ENCODE data around the gene EMP1. TPM values are rescaled to one million over a fixed set of nuclear protein-coding genes. Genes with fewer than 3 reads are reported as not detected.

The EMP1 gene
- total and polyA plus RNA-seq, 2 of the 8 experiments (the other 6 are each of a cell fraction or from before 2014, with no cell fraction given), result 0.17 to 0.65 TPM

DNA sequence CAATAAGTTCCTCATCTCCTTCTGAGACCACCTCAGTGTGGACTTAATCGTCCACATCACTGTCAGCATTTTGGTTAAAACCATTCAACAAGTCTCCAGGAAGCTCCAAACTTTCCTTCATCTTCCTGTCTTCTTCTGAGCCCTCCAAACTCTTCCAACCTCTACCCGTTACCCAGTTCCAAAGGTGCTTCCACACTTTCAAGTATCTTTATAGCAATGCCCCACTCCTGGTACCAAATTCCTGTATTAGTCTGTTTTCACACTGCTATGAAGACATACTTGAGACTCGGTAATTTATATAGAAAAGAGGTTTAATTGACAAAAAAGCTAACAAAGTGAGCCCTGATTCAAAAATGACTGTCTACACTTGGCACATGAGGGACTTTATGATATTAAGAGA lies 22.8 kb downstream of the EMP1 start:
- WGBS, 2 experiments (ENCODE audit: extremely low coverage in 1 of 2, insufficient coverage in 1 of 2, insufficient read length in 1 of 2, insufficient replicate concordance in 2 of 2, low coverage in 1 of 2, low lambda C conversion rate in 2 of 2, missing lambda C conversion rate in 1 of 2), result 89% methylated on average over 3 of the region's 3 CpGs; no CpG with 5 or more reads in 1 of the 2 experiments
- peaks cover 10 to 11% of the 10 kb centered on the region in 2 experiments; a peak in 1 of 4 replicates for H3K9me3 ChIP-seq (ENCODE audit: insufficient read depth in 2 of 2, low read depth in 1 of 2, low read length in 1 of 2)
- H3K23me2 ChIP-seq (ENCODE audit: low read depth, low read length), result no peaks in the 10 kb centered on the region
- no peaks in the 10 kb centered on the region for H3K79me2 ChIP-seq (ENCODE audit: control insufficient read depth in 1 of 2, insufficient read depth in 2 of 2, low read length in 2 of 2)
- no peak overlapping the region for H4K5ac ChIP-seq (ENCODE audit: insufficient read length, low read depth, low read length)
- DNase-seq (ENCODE audit: low read depth in 1 of 2, low spot score in 2 of 2) (no peak), FAIRE-seq (no peak)
- no peak overlapping the region for H3K18ac ChIP-seq (ENCODE audit: extremely low read depth, low read length)
- no peak overlapping the region for H2BK12ac ChIP-seq (ENCODE audit: low read depth, low read length)
- no peak overlapping the region for H3K4me2 ChIP-seq (ENCODE audit: insufficient read depth in 1 of 2, low read depth in 2 of 2, low read length in 2 of 2)
- H2BK20ac ChIP-seq (ENCODE audit: low read length), result no peak overlapping the region
- no peak overlapping the region for H3K4ac ChIP-seq (replicated peaks; ENCODE audit: insufficient read length, low read depth, low read length)
- ChIA-PET CTCF (ENCODE audit: partially characterized antibody) (interaction anchor here (0.9 to 3.3 kb wide), 3 partner anchors 12 to 303 kb away, joined by 3 to 20 read pairs (median 5); no protein-coding TSS in a partner anchor), POLR2A (ENCODE audit: partially characterized antibody) (no interaction called here)
- H3K4me1 ChIP-seq (replicated peaks in 1 of 4; ENCODE audit: control insufficient read depth in 3 of 4, insufficient read depth in 4 of 4, low read length in 3 of 4), result no peaks in the 10 kb centered on the region
- no peak overlapping the region for H2BK15ac ChIP-seq (ENCODE audit: low read length)
- no peak overlapping the region for H2BK5ac ChIP-seq (ENCODE audit: low read depth, low read length)
- H3K14ac ChIP-seq (ENCODE audit: insufficient read length), result no peak overlapping the region
- H3K79me1 ChIP-seq (ENCODE audit: low read depth, low read length), result no peaks in the 10 kb centered on the region
- H3K56ac ChIP-seq (replicated peaks; ENCODE audit: insufficient read length, low read depth, low read length), result no peak overlapping the region
- no peaks in the 10 kb centered on the region for H4K20me1 ChIP-seq (replicated peaks in 1 of 2; ENCODE audit: control insufficient read depth in 1 of 2, insufficient read depth in 2 of 2, low read length in 2 of 2)
- no peak overlapping the region for H3K9ac ChIP-seq (replicated peaks in 1 of 4; ENCODE audit: extremely low read depth in 1 of 4, low read depth in 3 of 4, low read length in 3 of 4)
- H3K27ac ChIP-seq (ENCODE audit: low read depth, low read length), result no peak overlapping the region
- H3K23ac ChIP-seq (ENCODE audit: insufficient read length), result no peak overlapping the region
- no peak for TF ChIP-seq CBX5 (IDR thresholded peaks at IDR 0.05; ENCODE audit: low read depth, low read length)
- TF ChIP-seq EP300 (IDR thresholded peaks at IDR 0.05; ENCODE audit: borderline replicate concordance in 1 of 2, low read depth in 2 of 2, low read length in 2 of 2), result no peak
- no peak for TF ChIP-seq SP1 (IDR thresholded peaks at IDR 0.05; ENCODE audit: low read depth, low read length)
- TF ChIP-seq POU5F1 (IDR thresholded peaks at IDR 0.05; ENCODE audit: low read depth, low read length), result no peak
- no peak for TF ChIP-seq RNF2 (IDR thresholded peaks at IDR 0.05; ENCODE audit: borderline replicate concordance, low read depth, low read length, missing control alignments, poor library complexity, severe bottlenecking)
- no peak overlapping the region for H2AK5ac ChIP-seq (ENCODE audit: low read depth, low read length)
- no peak overlapping the region for H4K8ac ChIP-seq (ENCODE audit: extremely low read depth, insufficient read depth, low read length)
- no peak overlapping the region for H2BK120ac ChIP-seq (replicated peaks; ENCODE audit: low read depth, low read length)
- no peak overlapping the region for H3K4me3 ChIP-seq (ENCODE audit: extremely low read depth in 1 of 4, insufficient read depth in 2 of 4, low read depth in 3 of 4, low read length in 4 of 4)
- no peaks in the 10 kb centered on the region for H3K36me3 ChIP-seq (ENCODE audit: control insufficient read depth in 2 of 4, insufficient read depth in 4 of 4, low read length in 3 of 4)
- no peaks in the 10 kb centered on the region for H3K27me3 ChIP-seq (replicated peaks in 1 of 4; ENCODE audit: control insufficient read depth in 3 of 4, extremely low read depth in 1 of 4, insufficient read depth in 3 of 4, low read length in 3 of 4)
- H4K91ac ChIP-seq (replicated peaks; ENCODE audit: insufficient read length, low read length), result no peak overlapping the region
- H2AFZ ChIP-seq (ENCODE audit: low read length), result no peak overlapping the region

Data from H1 (cell line).